SK-N-SH treated with all-trans-retinoic acid at 6 μM for 48 hours (cell line): ENCODE data around the gene PTPRN2.

Experiments
- CSDC2 ChIP-seq: fragments of 250-450 bp; sonication (Bioruptor Pico); IDR thresholded peaks from 2 replicates; pipeline ENCODE4 v1.5.0; 2020; ENCODE audit warnings: mild to moderate bottlenecking, moderate library complexity
- POU6F1 ChIP-seq: fragments of 250-450 bp; sonication (Bioruptor Pico); IDR thresholded peaks from 2 replicates; pipeline ENCODE4 v1.8.0; 2021; ENCODE audit warnings: low read depth, mild to moderate bottlenecking, moderate library complexity, borderline replicate concordance
- ZFP30 ChIP-seq: fragments of 450-650 bp; formaldehyde crosslinking; IDR thresholded peaks from 2 replicates; pipeline ENCODE4 v1.5.0; 2022; ENCODE audit warnings: mild to moderate bottlenecking, moderate library complexity
- TF ChIP-seq, protein P1 (sequence below): fragments of 250-450 bp; sonication (Bioruptor Pico); IDR thresholded peaks from 2 replicates; pipeline ENCODE4 v1.8.0; 2020; ENCODE audit warnings: mild to moderate bottlenecking, moderate library complexity, borderline replicate concordance
- TF ChIP-seq, protein P2 (sequence below): fragments of 250-450 bp; sonication (Bioruptor Pico); IDR thresholded peaks from 2 replicates; pipeline ENCODE4 v1.5.0; 2020; ENCODE audit warnings: mild to moderate bottlenecking, moderate library complexity

- TF ChIP-seq ZFP30 (CRISPR knock-in tag): no peak
- no peak for TF ChIP-seq CSDC2 (CRISPR knock-in tag)
- no peak for TF ChIP-seq POU6F1 (CRISPR knock-in tag)
- TF ChIP-seq, protein P1, sequence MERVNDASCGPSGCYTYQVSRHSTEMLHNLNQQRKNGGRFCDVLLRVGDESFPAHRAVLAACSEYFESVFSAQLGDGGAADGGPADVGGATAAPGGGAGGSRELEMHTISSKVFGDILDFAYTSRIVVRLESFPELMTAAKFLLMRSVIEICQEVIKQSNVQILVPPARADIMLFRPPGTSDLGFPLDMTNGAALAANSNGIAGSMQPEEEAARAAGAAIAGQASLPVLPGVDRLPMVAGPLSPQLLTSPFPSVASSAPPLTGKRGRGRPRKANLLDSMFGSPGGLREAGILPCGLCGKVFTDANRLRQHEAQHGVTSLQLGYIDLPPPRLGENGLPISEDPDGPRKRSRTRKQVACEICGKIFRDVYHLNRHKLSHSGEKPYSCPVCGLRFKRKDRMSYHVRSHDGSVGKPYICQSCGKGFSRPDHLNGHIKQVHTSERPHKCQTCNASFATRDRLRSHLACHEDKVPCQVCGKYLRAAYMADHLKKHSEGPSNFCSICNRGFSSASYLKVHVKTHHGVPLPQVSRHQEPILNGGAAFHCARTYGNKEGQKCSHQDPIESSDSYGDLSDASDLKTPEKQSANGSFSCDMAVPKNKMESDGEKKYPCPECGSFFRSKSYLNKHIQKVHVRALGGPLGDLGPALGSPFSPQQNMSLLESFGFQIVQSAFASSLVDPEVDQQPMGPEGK: no peak
- TF ChIP-seq, protein P2, sequence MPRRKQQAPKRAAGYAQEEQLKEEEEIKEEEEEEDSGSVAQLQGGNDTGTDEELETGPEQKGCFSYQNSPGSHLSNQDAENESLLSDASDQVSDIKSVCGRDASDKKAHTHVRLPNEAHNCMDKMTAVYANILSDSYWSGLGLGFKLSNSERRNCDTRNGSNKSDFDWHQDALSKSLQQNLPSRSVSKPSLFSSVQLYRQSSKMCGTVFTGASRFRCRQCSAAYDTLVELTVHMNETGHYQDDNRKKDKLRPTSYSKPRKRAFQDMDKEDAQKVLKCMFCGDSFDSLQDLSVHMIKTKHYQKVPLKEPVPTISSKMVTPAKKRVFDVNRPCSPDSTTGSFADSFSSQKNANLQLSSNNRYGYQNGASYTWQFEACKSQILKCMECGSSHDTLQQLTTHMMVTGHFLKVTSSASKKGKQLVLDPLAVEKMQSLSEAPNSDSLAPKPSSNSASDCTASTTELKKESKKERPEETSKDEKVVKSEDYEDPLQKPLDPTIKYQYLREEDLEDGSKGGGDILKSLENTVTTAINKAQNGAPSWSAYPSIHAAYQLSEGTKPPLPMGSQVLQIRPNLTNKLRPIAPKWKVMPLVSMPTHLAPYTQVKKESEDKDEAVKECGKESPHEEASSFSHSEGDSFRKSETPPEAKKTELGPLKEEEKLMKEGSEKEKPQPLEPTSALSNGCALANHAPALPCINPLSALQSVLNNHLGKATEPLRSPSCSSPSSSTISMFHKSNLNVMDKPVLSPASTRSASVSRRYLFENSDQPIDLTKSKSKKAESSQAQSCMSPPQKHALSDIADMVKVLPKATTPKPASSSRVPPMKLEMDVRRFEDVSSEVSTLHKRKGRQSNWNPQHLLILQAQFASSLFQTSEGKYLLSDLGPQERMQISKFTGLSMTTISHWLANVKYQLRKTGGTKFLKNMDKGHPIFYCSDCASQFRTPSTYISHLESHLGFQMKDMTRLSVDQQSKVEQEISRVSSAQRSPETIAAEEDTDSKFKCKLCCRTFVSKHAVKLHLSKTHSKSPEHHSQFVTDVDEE (CRISPR knock-in tag): no peak
Observed at GRCh38 chr7:157824011-157824818, 763.4 kb downstream of the PTPRN2 start.
